RWPE2 (cell line): ENCODE measurements around the gene TGFBR1.

Experiments
- ATAC-seq: fragments of 200-7000 bp; cut with Tn5 transposase; 3 replicates; pipeline ENCODE4 v1.9.1; 2021; ENCODE audit warnings: low read depth
- DNase-seq: peaks from one replicate; pipeline ENCODE4 v3.0.0-alpha.2; 2020; ENCODE audit warnings: low spot score
- H3K27ac ChIP-seq: fragments of 450-650 bp; 2 replicates; pipeline ENCODE4 v1.5.1; 2017; ENCODE audit warnings: mild to moderate bottlenecking; ENCODE audit not compliant: poor library complexity, severe bottlenecking
- H3K27me3 ChIP-seq: fragments of 250-450 bp; sonication (Bioruptor Pico); 2 replicates; pipeline ENCODE4 v1.5.1; 2021; ENCODE audit warnings: mild to moderate bottlenecking, moderate library complexity; ENCODE audit not compliant: insufficient read depth, poor library complexity, severe bottlenecking
- H3K36me3 ChIP-seq: fragments of 250-450 bp; sonication (Bioruptor Pico); 2 replicates; pipeline ENCODE4 v1.5.1; 2020; ENCODE audit warnings: low read depth, mild to moderate bottlenecking, moderate library complexity
- H3K4me1 ChIP-seq: fragments of 250-450 bp; sonication (Bioruptor Pico); 2 replicates; pipeline ENCODE4 v1.5.1; 2021; ENCODE audit warnings: mild to moderate bottlenecking, moderate library complexity; ENCODE audit not compliant: insufficient read depth, poor library complexity, severe bottlenecking
- H3K4me3 ChIP-seq: fragments of 250-450 bp; sonication (Bioruptor Pico); 2 replicates; pipeline ENCODE4 v1.5.1; 2021; ENCODE audit warnings: mild to moderate bottlenecking, moderate library complexity; ENCODE audit not compliant: severe bottlenecking
- H3K9me3 ChIP-seq: fragments of 250-450 bp; sonication (Bioruptor Pico); 2 replicates; pipeline ENCODE4 v1.5.1; 2021; ENCODE audit warnings: mild to moderate bottlenecking, moderate library complexity; ENCODE audit not compliant: severe bottlenecking
- TF ChIP-seq, protein P1 (sequence below): fragments of 450-650 bp; IDR thresholded peaks from one replicate; pipeline ENCODE4 v1.5.1; 2017; ENCODE audit warnings: mild to moderate bottlenecking, moderate library complexity; ENCODE audit not compliant: poor library complexity, severe bottlenecking

Gene TGFBR1

DNA sequence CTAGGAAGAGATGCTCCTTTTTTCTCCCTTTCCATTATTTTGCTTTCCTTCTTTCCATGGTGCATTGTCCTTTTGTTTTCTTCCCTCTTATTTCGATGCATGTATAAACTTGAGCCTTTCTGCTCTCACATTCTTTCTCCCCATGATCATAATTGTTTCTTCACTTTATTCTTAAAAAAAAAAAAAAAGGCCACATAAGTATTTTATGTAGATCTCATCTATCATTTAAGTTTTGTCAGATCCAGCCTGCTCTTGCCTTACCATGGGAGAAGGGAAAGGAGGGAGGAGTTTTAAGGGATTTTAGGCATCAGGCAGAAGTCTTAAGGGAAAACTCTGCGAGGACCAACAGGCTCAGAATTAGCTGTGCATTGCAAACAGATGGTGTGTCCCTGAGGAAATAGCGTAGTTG lies 11.1 kb downstream of the TGFBR1 start:
- 0 out of 3 replicates have a peak, but pooled peaks have one; percentile 14 for ATAC-seq
- H3K4me3 ChIP-seq = no peak overlapping the region
- TF ChIP-seq, protein P1, sequence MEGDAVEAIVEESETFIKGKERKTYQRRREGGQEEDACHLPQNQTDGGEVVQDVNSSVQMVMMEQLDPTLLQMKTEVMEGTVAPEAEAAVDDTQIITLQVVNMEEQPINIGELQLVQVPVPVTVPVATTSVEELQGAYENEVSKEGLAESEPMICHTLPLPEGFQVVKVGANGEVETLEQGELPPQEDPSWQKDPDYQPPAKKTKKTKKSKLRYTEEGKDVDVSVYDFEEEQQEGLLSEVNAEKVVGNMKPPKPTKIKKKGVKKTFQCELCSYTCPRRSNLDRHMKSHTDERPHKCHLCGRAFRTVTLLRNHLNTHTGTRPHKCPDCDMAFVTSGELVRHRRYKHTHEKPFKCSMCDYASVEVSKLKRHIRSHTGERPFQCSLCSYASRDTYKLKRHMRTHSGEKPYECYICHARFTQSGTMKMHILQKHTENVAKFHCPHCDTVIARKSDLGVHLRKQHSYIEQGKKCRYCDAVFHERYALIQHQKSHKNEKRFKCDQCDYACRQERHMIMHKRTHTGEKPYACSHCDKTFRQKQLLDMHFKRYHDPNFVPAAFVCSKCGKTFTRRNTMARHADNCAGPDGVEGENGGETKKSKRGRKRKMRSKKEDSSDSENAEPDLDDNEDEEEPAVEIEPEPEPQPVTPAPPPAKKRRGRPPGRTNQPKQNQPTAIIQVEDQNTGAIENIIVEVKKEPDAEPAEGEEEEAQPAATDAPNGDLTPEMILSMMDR = no peak
- H3K4me1 ChIP-seq = peaks cover 15% of the 10 kb centered on the region
- H3K9me3 ChIP-seq = no peaks in the 10 kb centered on the region
- H3K27ac ChIP-seq = peak overlapping the region; percentile 29
- H3K36me3 ChIP-seq = no peaks in the 10 kb centered on the region
- no peak for DNase-seq
- no peaks in the 10 kb centered on the region for H3K27me3 ChIP-seq

DNA sequence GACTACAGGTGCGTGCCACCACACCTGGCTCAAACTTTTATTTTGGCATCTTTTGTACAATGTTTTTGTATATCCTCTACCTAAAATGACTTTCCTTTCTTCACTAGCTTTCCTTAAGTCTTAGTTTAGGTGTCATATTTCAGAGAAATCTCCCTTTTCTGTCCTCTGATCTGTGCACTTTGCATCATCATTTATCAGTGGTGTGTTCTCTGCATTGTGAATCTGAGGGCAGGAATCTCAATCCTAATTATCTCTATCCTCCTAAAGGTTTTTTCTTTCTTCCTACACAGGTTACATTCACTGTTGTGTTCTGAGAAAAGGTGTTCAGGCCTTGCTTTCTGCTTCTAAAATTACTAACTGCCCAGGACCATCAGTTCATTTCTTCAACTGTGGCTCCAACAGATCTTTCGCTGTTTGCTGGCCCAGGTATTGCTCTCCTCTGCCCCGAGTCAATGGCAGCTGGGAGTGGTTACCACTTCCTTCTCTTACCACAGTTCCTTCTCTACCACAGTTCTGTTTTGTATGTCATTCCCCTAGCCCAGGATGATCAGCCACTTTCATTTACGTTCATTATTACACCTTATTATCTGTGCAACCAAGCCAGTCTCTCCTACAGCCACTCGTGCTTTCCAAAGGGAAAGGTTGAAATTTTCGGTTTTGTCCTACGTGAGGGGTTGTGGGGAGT lies 14.0 kb downstream of the TGFBR1 start:
- Histone ChIP-seq H3K4me1 (peaks cover 18% of the 10 kb centered on the region), H3K27ac (no peak overlapping the region), H3K4me3 (no peak overlapping the region), H3K27me3 (no peaks in the 10 kb centered on the region), H3K36me3 (no peaks in the 10 kb centered on the region), H3K9me3 (no peaks in the 10 kb centered on the region)
- ATAC-seq (no peak), DNase-seq (no peak)
- TF ChIP-seq, protein P1 = no peak

- Histone ChIP-seq H3K36me3 (no peaks in the 10 kb centered on the region), H3K4me1 (peaks cover 16% of the 10 kb centered on the region), H3K27me3 (no peaks in the 10 kb centered on the region), H3K9me3 (no peaks in the 10 kb centered on the region), H3K4me3 (no peak overlapping the region), H3K27ac (no peak overlapping the region)
- ATAC-seq (no peak), DNase-seq (no peak)
- TF ChIP-seq, protein P1 = no peak
Measured at GRCh38 chr9:99119976-99120655, 15.2 kb downstream of the TGFBR1 start.

DNA sequence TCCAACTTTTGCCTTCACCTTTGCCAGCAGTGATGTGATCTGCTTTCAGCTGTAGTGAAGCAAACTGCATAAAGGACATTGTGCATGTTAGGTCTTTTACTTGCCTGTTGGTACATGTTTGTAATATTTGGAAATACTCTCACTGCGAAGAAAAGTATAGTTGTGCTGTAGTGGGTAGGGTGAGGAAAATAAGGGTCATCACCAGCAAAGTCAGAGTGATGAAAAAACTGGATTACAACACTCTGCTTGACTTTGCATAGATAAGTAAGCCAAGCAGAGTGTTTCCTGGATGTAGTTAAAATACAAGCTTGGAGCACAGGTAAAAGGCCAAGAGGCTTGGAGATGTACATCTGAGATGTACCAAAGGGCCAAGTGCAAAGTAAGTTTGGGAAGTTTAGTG lies 16.7 kb downstream of the TGFBR1 start:
- H3K36me3 ChIP-seq = no peaks in the 10 kb centered on the region
- peaks cover 19% of the 10 kb centered on the region for H3K4me1 ChIP-seq
- ATAC-seq = peak; percentile 55
- no peaks in the 10 kb centered on the region for H3K27me3 ChIP-seq
- no peak for DNase-seq
- H3K27ac ChIP-seq = no peak overlapping the region
- no peak overlapping the region for H3K4me3 ChIP-seq
- no peaks in the 10 kb centered on the region for H3K9me3 ChIP-seq
- TF ChIP-seq, protein P1 = no peak
